ENCODE data around the gene AUNIP.

DNA sequence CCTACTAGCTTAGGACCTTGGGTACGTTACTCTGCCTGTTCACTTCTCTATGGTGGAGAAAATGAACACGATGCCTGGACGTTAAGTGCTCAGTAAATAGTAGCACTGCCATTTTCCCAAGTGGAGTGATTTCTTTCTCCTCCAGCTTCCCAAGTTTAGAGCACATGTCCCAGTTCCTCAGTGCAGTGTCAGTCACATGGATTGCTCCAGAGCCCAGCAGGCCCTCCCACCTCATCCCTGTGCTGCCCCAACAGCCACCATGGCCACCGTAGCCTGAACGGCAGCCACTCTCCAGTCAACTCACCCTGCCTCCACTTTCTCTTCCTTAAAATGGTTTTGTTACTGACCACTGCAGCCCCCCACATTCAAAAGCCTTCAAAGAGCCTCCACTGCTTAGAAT, 38.5 kb upstream of the AUNIP start:
- no peak for TF ChIP-seq TEAD4 (IDR thresholded peaks at IDR 0.05)
- no peak for TF ChIP-seq CREB1 (IDR thresholded peaks at IDR 0.05; ENCODE audit: low read depth)
- TF ChIP-seq, protein P1, sequence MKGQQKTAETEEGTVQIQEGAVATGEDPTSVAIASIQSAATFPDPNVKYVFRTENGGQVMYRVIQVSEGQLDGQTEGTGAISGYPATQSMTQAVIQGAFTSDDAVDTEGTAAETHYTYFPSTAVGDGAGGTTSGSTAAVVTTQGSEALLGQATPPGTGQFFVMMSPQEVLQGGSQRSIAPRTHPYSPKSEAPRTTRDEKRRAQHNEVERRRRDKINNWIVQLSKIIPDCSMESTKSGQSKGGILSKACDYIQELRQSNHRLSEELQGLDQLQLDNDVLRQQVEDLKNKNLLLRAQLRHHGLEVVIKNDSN (IDR thresholded peaks at IDR 0.05) = no peak
- TF ChIP-seq EGR1 (IDR thresholded peaks at IDR 0.05) = no peak
- TF ChIP-seq FOXM1 (IDR thresholded peaks at IDR 0.05; ENCODE audit: borderline replicate concordance, low read depth) = no peak
